RWPE2 (cell line): ENCODE results near the gene JPH3.

Source experiments
- ATAC-seq: fragments of 200-7000 bp; cut with Tn5 transposase; 3 replicates; pipeline ENCODE4 v1.9.1; 2021; ENCODE audit warnings: low read depth
- DNase-seq: peaks from one replicate; pipeline ENCODE4 v3.0.0-alpha.2; 2020; ENCODE audit warnings: low spot score
- H3K27ac ChIP-seq: fragments of 450-650 bp; 2 replicates; pipeline ENCODE4 v1.5.1; 2017; ENCODE audit warnings: mild to moderate bottlenecking; ENCODE audit not compliant: poor library complexity, severe bottlenecking
- H3K27me3 ChIP-seq: fragments of 250-450 bp; sonication (Bioruptor Pico); 2 replicates; pipeline ENCODE4 v1.5.1; 2021; ENCODE audit warnings: mild to moderate bottlenecking, moderate library complexity; ENCODE audit not compliant: insufficient read depth, poor library complexity, severe bottlenecking
- H3K36me3 ChIP-seq: fragments of 250-450 bp; sonication (Bioruptor Pico); 2 replicates; pipeline ENCODE4 v1.5.1; 2020; ENCODE audit warnings: low read depth, mild to moderate bottlenecking, moderate library complexity
- H3K4me1 ChIP-seq: fragments of 250-450 bp; sonication (Bioruptor Pico); 2 replicates; pipeline ENCODE4 v1.5.1; 2021; ENCODE audit warnings: mild to moderate bottlenecking, moderate library complexity; ENCODE audit not compliant: insufficient read depth, poor library complexity, severe bottlenecking
- H3K4me3 ChIP-seq: fragments of 250-450 bp; sonication (Bioruptor Pico); 2 replicates; pipeline ENCODE4 v1.5.1; 2021; ENCODE audit warnings: mild to moderate bottlenecking, moderate library complexity; ENCODE audit not compliant: severe bottlenecking
- H3K9me3 ChIP-seq: fragments of 250-450 bp; sonication (Bioruptor Pico); 2 replicates; pipeline ENCODE4 v1.5.1; 2021; ENCODE audit warnings: mild to moderate bottlenecking, moderate library complexity; ENCODE audit not compliant: severe bottlenecking
- CTCF ChIP-seq: fragments of 450-650 bp; IDR thresholded peaks from one replicate; pipeline ENCODE4 v1.5.1; 2017; ENCODE audit warnings: mild to moderate bottlenecking, moderate library complexity; ENCODE audit not compliant: poor library complexity, severe bottlenecking

Gene JPH3

GRCh38 chr16:87561200-87562105 lies 40.9 kb upstream of the JPH3 start:
- Histone ChIP-seq H3K4me3 (no peak overlapping the region), H3K27me3 (no peaks in the 10 kb centered on the region), H3K27ac (no peak overlapping the region), H3K4me1 (no peaks in the 10 kb centered on the region), H3K9me3 (no peaks in the 10 kb centered on the region), H3K36me3 (no peaks in the 10 kb centered on the region)
- no peak for TF ChIP-seq CTCF
- no peak for DNase-seq
- no peak for ATAC-seq

GRCh38 chr16:87562201-87562600 lies 40.1 kb upstream of the JPH3 start:
- no peak overlapping the region for H3K27ac ChIP-seq
- ATAC-seq (no peak), DNase-seq (no peak)
- H3K9me3 ChIP-seq = no peaks in the 10 kb centered on the region
- TF ChIP-seq CTCF = no peak
- H3K27me3 ChIP-seq = no peaks in the 10 kb centered on the region
- no peaks in the 10 kb centered on the region for H3K4me1 ChIP-seq
- no peak overlapping the region for H3K4me3 ChIP-seq
- H3K36me3 ChIP-seq = no peaks in the 10 kb centered on the region

- Histone ChIP-seq H3K36me3 (no peaks in the 10 kb centered on the region), H3K27ac (no peak overlapping the region), H3K9me3 (no peaks in the 10 kb centered on the region), H3K27me3 (no peaks in the 10 kb centered on the region), H3K4me3 (no peak overlapping the region), H3K4me1 (no peaks in the 10 kb centered on the region)
- ATAC-seq (no peak), DNase-seq (no peak)
- no peak for TF ChIP-seq CTCF
Measured at GRCh38 chr16:87563022-87563421, 39.3 kb upstream of the JPH3 start.

GRCh38 chr16:87563714-87564523 lies 38.4 kb upstream of the JPH3 start:
- DNase-seq = no peak
- no peaks in the 10 kb centered on the region for H3K4me1 ChIP-seq
- no peak for ATAC-seq

More at GRCh38 chr16:87563714-87564523, 38.4 kb upstream of the JPH3 start:
- Histone ChIP-seq H3K4me3 (no peak overlapping the region), H3K36me3 (no peaks in the 10 kb centered on the region), H3K27ac (no peak overlapping the region), H3K9me3 (no peaks in the 10 kb centered on the region), H3K27me3 (no peaks in the 10 kb centered on the region)
- TF ChIP-seq CTCF = no peak
